NCI-H510A treated with DMSO at 0.1 percent for 48 hours (cell line): ENCODE measurements around the gene KLHL29.

ENCODE experiments used
- DNase-seq: peaks from one replicate; lab custom pipeline; 2025; lab: John Stamatoyannopoulos, UW

Gene KLHL29

GRCh38 chr2:23659328-23659727 lies 274.3 kb downstream of the KLHL29 start:
- no peak for DNase-seq

- no peak for DNase-seq
Measured at GRCh38 chr2:23659773-23660172, 274.8 kb downstream of the KLHL29 start.

GRCh38 chr2:23660237-23660636 lies 275.3 kb downstream of the KLHL29 start:
- DNase-seq = no peak

DNA sequence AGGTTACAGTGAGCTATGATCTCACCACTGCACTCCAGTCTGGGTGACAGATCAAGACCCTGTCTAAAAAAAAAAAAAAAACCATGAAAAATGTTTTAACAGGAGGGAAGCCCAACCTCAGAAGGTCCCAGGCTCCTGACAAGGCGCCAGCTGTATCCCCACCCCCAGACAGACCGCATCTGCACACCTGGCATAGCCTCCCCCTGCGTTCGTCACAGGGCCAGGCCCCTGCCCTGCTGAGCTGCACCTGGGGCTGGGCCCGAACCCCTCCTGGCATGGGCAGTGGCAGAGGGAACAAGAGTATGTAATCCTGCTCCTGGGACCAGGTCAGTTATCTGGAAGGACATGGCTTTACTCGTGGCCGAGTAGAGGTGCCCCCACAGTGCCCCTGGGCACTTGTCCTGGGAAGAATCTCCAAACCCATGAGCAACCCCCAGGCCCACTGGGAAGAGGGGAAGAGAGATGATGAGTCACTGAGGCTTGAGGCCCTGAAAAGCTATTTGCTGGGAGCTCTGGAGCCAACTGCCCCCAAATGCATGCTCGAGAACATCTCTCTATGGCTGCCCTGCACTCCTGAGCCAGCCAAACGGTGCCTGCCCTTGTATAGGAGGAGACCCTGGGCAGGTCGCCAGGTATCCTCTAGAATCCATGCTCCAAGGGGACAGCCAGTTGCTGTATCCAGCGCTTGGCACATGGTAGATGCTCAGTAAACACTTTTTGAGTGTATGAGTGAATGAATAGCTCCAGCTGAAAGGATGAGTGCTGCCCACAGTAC lies 276.5 kb downstream of the KLHL29 start:
- DNase-seq = no peak

GRCh38 chr2:23662466-23662865 lies 277.5 kb downstream of the KLHL29 start:
- DNase-seq = no peak

GRCh38 chr2:23662941-23663920 lies 278.3 kb downstream of the KLHL29 start:
- DNase-seq = no peak

DNA sequence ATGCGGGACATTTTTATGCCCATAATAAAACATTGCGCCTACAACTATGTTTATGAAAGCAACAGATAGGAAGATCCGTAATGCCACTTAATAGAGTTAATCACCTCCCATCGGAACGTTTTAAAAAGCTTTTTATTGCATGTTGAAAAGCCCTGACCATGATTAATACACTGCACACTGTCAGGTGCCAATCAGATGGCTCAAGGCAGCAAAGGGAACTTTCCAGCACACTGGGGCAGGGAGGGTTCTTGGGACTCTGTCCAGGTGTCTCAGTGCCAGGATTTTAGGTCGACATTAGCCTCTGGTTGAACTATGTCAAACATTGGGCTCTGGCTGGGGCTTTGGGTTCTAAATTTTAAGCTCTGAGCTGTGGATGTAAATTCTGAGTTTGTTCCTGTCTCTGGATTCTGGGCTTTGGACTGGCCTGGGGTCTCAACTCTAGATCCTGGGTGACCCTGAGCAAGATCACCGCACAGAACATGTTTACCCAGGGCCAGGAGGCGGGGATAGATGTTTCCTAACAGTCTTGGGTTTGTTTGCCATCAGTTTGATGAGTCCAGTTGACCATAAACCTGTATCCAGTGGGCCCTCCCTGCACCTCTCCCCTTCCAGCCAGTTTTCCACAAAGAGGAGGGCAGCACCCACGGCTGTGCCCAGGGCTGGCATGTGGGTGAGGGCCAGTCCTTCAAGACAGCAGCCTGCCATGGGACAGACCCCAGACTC lies 279.2 kb downstream of the KLHL29 start:
- DNase-seq = no peak

DNA sequence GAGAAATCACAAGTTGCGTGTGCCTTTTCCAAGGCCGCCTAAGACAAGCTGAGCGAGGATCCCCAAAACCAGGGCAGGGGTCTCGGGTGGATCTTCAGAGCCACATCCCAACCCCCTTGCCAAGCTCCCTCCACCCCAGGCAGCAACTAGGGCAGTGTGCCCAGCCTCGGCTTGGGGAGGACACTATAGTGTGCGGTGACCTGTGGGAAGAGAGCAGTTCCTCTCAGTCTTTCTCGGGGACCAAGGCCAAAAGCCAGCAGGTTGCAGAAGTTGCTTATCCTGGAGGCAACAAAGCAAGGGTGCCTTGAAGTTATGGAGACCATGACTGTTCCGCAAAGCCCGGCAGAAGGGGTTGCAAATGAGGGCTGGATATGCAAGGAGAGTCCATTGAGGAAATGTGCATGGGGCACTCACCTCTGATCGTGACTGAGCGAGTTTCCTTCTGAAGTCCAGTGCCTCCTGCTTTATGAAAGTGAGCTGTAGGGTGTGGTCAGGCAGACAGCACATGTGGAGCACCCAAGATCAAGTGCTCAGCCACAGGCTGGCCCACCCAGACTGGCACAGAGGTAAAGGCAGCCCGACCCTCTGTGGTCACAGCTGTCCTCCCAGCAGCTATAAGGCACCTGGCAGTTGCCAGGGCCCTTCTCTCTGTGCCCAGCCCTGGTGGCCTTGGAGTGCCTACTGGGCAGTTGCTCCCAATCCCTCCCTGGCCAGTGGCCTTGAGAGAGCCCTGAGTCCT lies 281.4 kb downstream of the KLHL29 start:
- DNase-seq = no peak

DNA sequence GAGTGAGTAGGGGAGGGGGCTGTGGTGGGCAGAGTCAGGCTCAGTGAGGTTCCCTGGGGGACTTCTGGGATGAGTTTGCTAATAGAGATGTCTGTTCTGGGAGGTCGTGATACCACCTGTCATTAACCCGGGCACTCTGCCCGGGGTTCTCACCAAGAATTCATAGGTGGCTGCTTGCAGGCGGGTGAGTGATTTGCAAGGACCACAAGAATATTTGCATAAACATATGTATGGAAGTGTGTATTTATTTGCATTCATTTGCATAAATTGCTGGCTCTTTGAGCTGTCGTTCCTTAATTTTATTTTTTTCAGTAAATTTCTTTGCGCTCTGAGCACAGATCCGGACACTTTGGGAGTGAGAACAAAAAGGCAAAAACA lies 282.0 kb downstream of the KLHL29 start:
- no peak for DNase-seq

GRCh38 chr2:23668756-23669304 lies 283.9 kb downstream of the KLHL29 start:
- no peak for DNase-seq

GRCh38 chr2:23669413-23670244 lies 284.6 kb downstream of the KLHL29 start:
- peak; percentile 79 for DNase-seq

- no peak for DNase-seq
Measured at GRCh38 chr2:23670245-23670592, 285.2 kb downstream of the KLHL29 start.

- no peak for DNase-seq
Measured at GRCh38 chr2:23673082-23673481, 288.1 kb downstream of the KLHL29 start.

- DNase-seq = no peak
Measured at GRCh38 chr2:23673830-23674679, 289.1 kb downstream of the KLHL29 start.

DNA sequence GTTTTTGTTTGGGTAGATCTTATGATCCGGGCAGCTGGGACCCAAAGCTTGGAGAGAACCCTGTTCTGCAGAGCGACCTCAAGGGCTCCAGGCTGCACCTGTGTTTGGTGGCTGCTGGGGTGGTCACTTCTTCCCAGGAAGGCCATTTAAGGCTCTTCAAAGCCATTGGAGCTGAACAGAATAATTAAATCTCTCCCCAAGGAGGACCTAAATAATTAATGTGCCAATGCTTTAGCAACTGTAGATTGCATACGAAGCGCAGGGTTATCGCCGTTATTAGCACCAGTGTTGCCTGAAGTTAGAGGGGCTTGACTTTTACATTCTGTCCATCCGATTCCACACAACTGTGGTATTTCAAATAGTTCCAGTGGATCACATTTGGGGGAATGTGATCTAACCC lies 290.5 kb downstream of the KLHL29 start:
- DNase-seq = no peak

GRCh38 chr2:23677836-23678235 lies 292.9 kb downstream of the KLHL29 start:
- DNase-seq = no peak

DNA sequence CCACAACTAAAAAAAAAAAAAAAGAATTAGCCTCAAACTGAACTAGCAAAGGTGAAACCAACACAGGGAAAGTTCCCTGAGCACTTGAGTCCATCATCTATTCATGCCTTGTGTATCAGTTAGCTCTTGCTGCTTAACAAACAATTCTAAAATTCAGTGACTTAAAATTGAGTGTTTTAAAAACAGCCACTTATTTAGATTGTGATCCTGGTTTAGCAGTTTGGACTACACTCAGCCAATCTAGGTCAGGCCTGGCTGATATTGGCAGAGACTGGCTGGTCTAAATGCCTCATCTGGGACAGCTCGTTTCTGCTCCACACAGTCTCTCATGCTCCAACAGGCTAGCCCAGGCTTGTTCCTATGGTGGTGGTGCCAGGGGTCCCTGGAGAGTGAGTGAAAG lies 294.1 kb downstream of the KLHL29 start:
- no peak for DNase-seq

GRCh38 chr2:23680951-23681350 lies 296.0 kb downstream of the KLHL29 start:
- DNase-seq = no peak

DNA sequence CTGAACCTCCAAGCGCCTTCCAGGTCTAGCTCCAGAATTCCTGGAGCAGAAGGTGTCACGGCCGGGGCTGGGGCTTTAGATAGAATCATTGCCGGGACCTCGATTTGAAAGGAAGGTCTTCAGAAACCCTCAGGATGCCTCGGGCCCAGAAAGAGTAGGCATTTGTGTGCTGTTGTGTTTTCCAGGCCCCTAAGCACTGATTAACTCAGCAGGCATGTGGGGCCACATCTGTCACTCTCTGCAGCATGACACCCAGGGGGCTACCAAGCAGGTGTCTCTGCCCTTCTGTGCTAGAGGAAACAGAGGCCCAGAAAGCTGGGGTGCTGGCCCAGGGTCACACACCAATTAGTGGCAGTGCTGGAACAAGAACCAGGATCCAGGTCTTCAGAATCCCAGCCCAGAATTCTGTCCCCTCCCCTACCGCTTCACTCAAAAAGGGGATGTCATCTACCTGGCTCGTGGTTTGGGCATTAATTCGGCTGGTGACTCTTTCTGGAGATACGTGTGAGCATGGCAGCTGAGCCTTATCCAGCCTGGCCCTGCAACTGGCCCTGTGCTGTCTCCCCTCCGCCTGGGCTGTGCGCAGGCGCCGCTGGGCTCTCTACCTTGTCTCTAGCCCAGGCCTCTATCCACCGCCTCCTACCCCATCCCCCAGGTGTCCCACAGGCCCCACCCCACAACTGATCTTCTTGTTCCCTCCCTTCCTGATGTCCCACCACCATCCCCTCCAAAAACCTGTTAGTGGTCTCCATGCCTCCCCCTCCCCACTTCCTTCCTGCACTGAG lies 296.6 kb downstream of the KLHL29 start:
- DNase-seq = no peak
